Gastrocnemius medialis (tissue), 4 donors: ENCODE results near the gene AAK1.

Experiments used
- POLR2A ChIP-seq, 2 donors: fragments of 450-650 bp; IDR thresholded peaks; one replicate each; pipeline ENCODE4 v1.6.1; 2017; ENCODE audit warnings: antibody characterized with exemption in 2 of 2, mild to moderate bottlenecking in 2 of 2, moderate library complexity in 2 of 2
- TF ChIP-seq, protein P1 (sequence below), 5 experiments: fragments of 450-650 bp in 3 of 5; fragments of 200-600 bp in 2 of 5; sonication (generic) in 2 of 5; IDR thresholded peaks in 4 of 5; conservative IDR thresholded peaks in 1 of 5; 1 replicate in 4 of 5; 2 replicates in 1 of 5; pipeline ENCODE4 v1.5.1; 2016 to 2019; ENCODE audit warnings: antibody characterized with exemption in 5 of 5, mild to moderate bottlenecking in 3 of 5, moderate library complexity in 3 of 5

- no peak for TF ChIP-seq POLR2A (IDR thresholded peaks at IDR 0.05)
- TF ChIP-seq, protein P1, sequence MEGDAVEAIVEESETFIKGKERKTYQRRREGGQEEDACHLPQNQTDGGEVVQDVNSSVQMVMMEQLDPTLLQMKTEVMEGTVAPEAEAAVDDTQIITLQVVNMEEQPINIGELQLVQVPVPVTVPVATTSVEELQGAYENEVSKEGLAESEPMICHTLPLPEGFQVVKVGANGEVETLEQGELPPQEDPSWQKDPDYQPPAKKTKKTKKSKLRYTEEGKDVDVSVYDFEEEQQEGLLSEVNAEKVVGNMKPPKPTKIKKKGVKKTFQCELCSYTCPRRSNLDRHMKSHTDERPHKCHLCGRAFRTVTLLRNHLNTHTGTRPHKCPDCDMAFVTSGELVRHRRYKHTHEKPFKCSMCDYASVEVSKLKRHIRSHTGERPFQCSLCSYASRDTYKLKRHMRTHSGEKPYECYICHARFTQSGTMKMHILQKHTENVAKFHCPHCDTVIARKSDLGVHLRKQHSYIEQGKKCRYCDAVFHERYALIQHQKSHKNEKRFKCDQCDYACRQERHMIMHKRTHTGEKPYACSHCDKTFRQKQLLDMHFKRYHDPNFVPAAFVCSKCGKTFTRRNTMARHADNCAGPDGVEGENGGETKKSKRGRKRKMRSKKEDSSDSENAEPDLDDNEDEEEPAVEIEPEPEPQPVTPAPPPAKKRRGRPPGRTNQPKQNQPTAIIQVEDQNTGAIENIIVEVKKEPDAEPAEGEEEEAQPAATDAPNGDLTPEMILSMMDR (IDR thresholded peaks at IDR 0.05 in 4 of 5, conservative IDR thresholded peaks at IDR 0.05 in 1 of 5) = no peak
Observed at GRCh38 chr2:69659349-69659748, 15.8 kb upstream of the AAK1 start.
